Calu3 (cell line): ENCODE results near the gene ARMH1. TPM values are rescaled to one million over a fixed set of nuclear protein-coding genes. Genes with fewer than 3 reads are reported as not detected.

Experiments
- BruUV-seq: library from RNA; stranded (reverse); fragments of 400-500 nt; replicated peaks from 2 replicates; lab custom pipeline; 2021; lab: Mats Ljungman, UMichigan
- CTCF ChIA-PET: fragments of 300-600 bp; sonication (Branson Sonifier 250); formaldehyde crosslinking; loops from one replicate; lab custom pipeline; 2022; ENCODE audit warnings: antibody characterized with exemption; lab: Charles Lee
- DNase-seq: peaks from one replicate; pipeline ENCODE4 v3.0.0; 2022
- H3K27ac Mint-ChIP-seq: one replicate; pipeline ENCODE4 v1.8.0; 2022; ENCODE audit warnings: mixed read lengths; ENCODE audit not compliant: unreplicated experiment
- H3K27me3 Mint-ChIP-seq: one replicate; pipeline ENCODE4 v1.8.0; 2022; ENCODE audit warnings: mixed read lengths; ENCODE audit not compliant: unreplicated experiment
- H3K36me3 Mint-ChIP-seq: one replicate; pipeline ENCODE4 v1.8.0; 2022; ENCODE audit warnings: mild to moderate bottlenecking, moderate library complexity, mixed read lengths; ENCODE audit not compliant: insufficient read depth, unreplicated experiment
- H3K4me1 Mint-ChIP-seq: one replicate; pipeline ENCODE4 v1.8.0; 2022; ENCODE audit warnings: mild to moderate bottlenecking, low read depth, mixed read lengths; ENCODE audit not compliant: unreplicated experiment
- H3K4me3 Mint-ChIP-seq: one replicate; pipeline ENCODE4 v1.8.0; 2022; ENCODE audit warnings: mild to moderate bottlenecking, low read depth, moderate library complexity, mixed read lengths; ENCODE audit not compliant: unreplicated experiment
- H3K9me3 Mint-ChIP-seq: one replicate; pipeline ENCODE4 v1.8.0; 2022; ENCODE audit warnings: low read depth, mixed read lengths; ENCODE audit not compliant: unreplicated experiment
- intact Hi-C: fragments of 100-400 bp; cut with micrococcal nuclease; formaldehyde crosslinking; loops from one replicate; pipeline ENCODE4 v1.10.0; 2022; ENCODE audit not compliant: unreplicated experiment
- total RNA-seq: library from RNA; stranded (reverse); gene quantifications from 2 replicates; pipeline ENCODE4 v1.2.3, GENCODE V29; 2022
- TF ChIP-seq, protein P1 (sequence below): fragments of 200-600 bp; IDR thresholded peaks from one replicate; pipeline ENCODE4 v1.8.0; 2022; ENCODE audit warnings: antibody characterized with exemption; ENCODE audit not compliant: unreplicated experiment

Gene ARMH1
- total RNA-seq, 1 experiment from 2014 or later: 5.8 TPM

DNA sequence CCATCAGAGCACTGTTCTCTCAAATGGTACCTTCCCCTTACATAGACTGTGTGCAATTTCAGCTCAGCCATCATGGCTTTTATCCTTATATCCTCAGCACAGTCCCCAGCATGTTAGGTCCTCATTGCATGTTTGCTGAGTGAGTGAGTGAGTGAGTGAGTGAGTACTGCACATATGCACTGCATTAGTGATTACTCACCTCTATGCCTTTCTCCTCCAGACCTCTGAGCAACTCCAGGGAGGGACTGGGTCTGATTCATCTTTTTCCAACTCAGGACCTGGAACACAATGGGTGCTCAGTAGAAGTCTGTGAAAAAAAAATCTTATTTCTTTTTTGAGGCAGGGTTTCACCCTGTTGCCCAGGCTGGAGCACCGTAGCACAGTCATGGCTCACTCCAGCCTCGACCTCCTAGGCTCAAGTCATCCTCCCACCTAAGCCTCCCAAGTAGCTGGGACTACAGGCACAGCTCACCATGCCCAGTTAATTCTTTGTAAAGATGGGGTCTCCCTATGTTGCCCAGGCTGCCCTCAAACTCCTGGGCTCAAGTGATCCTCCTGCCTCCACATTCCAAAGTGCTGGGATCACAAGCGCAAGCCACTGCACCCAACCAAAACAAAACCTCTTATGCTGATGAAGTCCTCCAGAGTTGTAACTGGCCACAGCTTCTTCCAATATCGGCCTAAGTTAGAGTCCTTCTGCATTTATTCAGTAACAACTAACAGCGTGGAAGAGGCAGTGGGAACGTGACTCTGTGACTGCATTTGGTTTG lies 32.8 kb downstream of the ARMH1 start:
- intact Hi-C loops: no loop called here

DNA sequence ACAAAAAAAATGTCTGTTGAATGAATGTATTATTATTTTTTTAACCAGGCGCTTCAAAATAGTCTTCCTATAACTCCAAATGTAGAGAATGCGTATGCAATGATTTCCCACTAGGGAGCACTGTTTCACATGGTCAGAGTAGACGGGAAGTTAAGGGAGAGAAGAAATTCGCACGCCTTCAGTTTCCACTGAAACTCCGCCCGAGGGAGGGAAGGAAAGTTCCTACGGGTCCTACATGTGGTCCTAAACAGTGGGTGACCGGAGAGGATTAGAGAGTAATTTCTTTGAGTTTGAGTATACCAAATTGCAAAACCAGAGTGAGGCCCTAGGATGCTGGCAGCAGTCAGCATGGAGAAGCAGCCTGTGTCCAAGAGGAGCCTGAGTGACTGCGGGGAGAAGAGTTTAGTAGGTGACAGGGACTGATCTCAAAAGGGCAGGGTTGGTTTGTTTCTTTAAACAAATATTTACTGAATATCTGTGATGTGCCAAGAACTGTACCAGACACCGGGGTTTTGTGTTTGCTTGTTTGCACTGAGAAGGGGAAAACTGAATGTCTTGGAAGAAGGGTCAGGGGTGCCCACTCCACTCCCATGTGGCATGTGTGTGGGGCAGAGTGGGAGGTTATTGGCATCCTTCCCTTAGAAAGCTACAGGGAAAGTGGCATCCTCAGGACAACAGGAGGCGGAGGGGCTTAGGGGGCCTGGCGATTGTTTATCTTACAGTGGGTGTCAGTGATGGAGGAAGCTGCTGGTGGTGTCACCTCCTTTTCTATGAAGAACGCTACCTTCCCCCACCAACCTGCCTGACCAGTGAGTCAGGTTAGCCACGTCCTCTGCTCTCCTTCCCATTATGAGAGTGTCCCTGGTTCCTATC lies 33.7 kb downstream of the ARMH1 start:
- intact Hi-C loops: no loop called here
- H3K9me3 Mint-ChIP-seq: peaks cover 3% of the 10 kb centered on the region
- no peaks in the 10 kb centered on the region for H3K27me3 Mint-ChIP-seq
- peak overlapping the region; percentile 28 for H3K27ac Mint-ChIP-seq
- peaks cover 13% of the 10 kb centered on the region for H3K4me1 Mint-ChIP-seq
- CTCF ChIA-PET: interaction anchor here (0.8 kb wide), 1 partner anchor 55 kb away, joined by 3 read pairs; no protein-coding TSS in a partner anchor
- H3K36me3 Mint-ChIP-seq: no peaks in the 10 kb centered on the region
- peak overlapping the region; percentile 13 for H3K4me3 Mint-ChIP-seq
- no TSS peak for BruUV-seq
- DNase-seq: peak; percentile 45
- TF ChIP-seq, protein P1, sequence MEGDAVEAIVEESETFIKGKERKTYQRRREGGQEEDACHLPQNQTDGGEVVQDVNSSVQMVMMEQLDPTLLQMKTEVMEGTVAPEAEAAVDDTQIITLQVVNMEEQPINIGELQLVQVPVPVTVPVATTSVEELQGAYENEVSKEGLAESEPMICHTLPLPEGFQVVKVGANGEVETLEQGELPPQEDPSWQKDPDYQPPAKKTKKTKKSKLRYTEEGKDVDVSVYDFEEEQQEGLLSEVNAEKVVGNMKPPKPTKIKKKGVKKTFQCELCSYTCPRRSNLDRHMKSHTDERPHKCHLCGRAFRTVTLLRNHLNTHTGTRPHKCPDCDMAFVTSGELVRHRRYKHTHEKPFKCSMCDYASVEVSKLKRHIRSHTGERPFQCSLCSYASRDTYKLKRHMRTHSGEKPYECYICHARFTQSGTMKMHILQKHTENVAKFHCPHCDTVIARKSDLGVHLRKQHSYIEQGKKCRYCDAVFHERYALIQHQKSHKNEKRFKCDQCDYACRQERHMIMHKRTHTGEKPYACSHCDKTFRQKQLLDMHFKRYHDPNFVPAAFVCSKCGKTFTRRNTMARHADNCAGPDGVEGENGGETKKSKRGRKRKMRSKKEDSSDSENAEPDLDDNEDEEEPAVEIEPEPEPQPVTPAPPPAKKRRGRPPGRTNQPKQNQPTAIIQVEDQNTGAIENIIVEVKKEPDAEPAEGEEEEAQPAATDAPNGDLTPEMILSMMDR: peak; percentile 24

More for the DNA sequence above, 32.8 kb downstream of the ARMH1 start:
- Mint-ChIP-seq H3K9me3 (peaks cover 3% of the 10 kb centered on the region), H3K27ac (peak overlapping the region; percentile 28), H3K27me3 (no peaks in the 10 kb centered on the region), H3K4me1 (peaks cover 20% of the 10 kb centered on the region), H3K36me3 (no peaks in the 10 kb centered on the region), H3K4me3 (no peak overlapping the region)
- TF ChIP-seq, protein P1: no peak
- no peak for DNase-seq
- CTCF ChIA-PET: interaction anchor here (0.6 to 1.4 kb wide), 3 partner anchors 20 to 844 kb away, joined by 3 to 11 read pairs (median 4); partner anchors contain the start of genes ARMH1 and TMEM53
- BruUV-seq: no TSS peak

DNA sequence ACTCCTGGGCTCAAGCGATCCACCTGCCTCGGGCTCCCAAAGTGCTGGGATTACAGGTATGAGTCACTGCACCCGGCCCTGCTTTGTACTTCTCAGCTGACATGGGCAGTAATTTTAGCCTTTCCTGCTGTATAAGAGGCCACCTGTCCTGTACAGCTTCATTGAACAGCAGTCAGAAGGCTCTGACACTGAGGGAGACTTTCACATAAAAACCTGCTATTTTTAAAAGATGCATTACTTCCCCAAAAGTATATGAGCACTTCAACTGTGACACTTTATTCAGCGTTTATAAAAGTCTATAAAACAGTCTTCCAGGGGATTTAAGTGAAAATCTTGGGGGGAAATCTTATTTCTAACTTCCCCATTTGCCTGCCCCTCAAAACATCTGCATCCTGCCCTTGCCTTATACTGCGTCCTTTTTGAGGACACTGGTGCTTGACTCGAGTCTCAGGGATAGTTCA lies 38.8 kb downstream of the ARMH1 start:
- H3K4me1 Mint-ChIP-seq: peaks cover 19% of the 10 kb centered on the region
- no peaks in the 10 kb centered on the region for H3K9me3 Mint-ChIP-seq
- CTCF ChIA-PET: interaction anchor here (0.6 to 0.7 kb wide), 2 partner anchors 14 to 43 kb away, joined by 4 to 7 read pairs; no protein-coding TSS in a partner anchor
- H3K27ac Mint-ChIP-seq: no peak overlapping the region
- H3K36me3 Mint-ChIP-seq: peaks cover 5% of the 10 kb centered on the region
- no peak overlapping the region for H3K4me3 Mint-ChIP-seq
- H3K27me3 Mint-ChIP-seq: peaks cover 28% of the 10 kb centered on the region
- TF ChIP-seq, protein P1: no peak
- intact Hi-C loops: no loop called here
- DNase-seq: no peak
- no TSS peak for BruUV-seq

DNA sequence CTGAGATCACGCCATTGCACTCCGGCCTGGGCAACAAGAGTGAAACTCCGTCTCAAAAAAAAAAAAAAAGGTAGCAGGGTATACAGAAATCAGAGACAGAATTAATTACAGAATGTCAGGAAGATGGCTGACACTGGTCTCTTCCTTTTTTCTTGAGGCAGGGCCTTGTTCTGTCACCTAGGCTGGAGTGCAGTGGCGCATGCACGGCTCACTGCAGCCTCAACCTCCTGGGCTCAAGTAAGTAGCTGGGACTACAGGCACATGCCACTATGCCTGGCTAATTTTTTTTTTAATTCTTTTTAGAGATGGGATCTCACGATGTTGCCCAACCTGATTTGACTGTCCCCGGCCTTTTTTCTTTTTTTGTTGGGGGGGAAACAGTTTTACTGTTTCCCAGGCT lies 40.0 kb downstream of the ARMH1 start:
- CTCF ChIA-PET: interaction anchor here (0.7 kb wide), 1 partner anchor 70 kb away, joined by 3 read pairs; no protein-coding TSS in a partner anchor
- Mint-ChIP-seq H3K27ac (no peak overlapping the region), H3K4me1 (peaks cover 21% of the 10 kb centered on the region)

More for the DNA sequence above, 40.0 kb downstream of the ARMH1 start:
- peaks cover 5% of the 10 kb centered on the region for H3K36me3 Mint-ChIP-seq
- TF ChIP-seq, protein P1: no peak
- BruUV-seq: no TSS peak
- intact Hi-C loops: no loop called here
- no peak for DNase-seq
- peaks cover 28% of the 10 kb centered on the region for H3K27me3 Mint-ChIP-seq
- no peak overlapping the region for H3K4me3 Mint-ChIP-seq
- H3K9me3 Mint-ChIP-seq: no peaks in the 10 kb centered on the region
